ENCODE measurements around the gene HMX2.

Gene HMX2

GRCh38 chr10:123183724-123184123 lies 35.8 kb downstream of the HMX2 start:
- in situ Hi-C loops (cut with HindIII; ENCODE audit: low pct_ligation_motif_present, low sequenced_read_pairs): no loop called here
- Histone ChIP-seq H3K27me3 (replicated peaks) (no peaks in the 10 kb centered on the region), H3K36me3 (replicated peaks) (no peaks in the 10 kb centered on the region), H3K4me3 (ENCODE audit: low read depth, low read length) (no peak overlapping the region), H3K27ac (no peak overlapping the region)
- no peak for DNase-seq
- no peak for TF ChIP-seq CTCF (IDR thresholded peaks at IDR 0.05; ENCODE audit: low read depth, low read length, missing control alignments)

- H3K36me3 ChIP-seq (replicated peaks): no peaks in the 10 kb centered on the region
- in situ Hi-C loops (cut with HindIII; ENCODE audit: low pct_ligation_motif_present, low sequenced_read_pairs): no loop called here
- H3K27me3 ChIP-seq (replicated peaks): no peaks in the 10 kb centered on the region
- H3K27ac ChIP-seq: no peak overlapping the region
- TF ChIP-seq CTCF (IDR thresholded peaks at IDR 0.05; ENCODE audit: low read depth, low read length, missing control alignments): no peak
- no peak overlapping the region for H3K4me3 ChIP-seq (ENCODE audit: low read depth, low read length)
- DNase-seq: no peak
These were observed 39.8 kb downstream of the HMX2 start for GRCh38 chr10:123187781-123188180.

GRCh38 chr10:123191886-123192285 lies 44.0 kb downstream of the HMX2 start:
- no peaks in the 10 kb centered on the region for H3K27me3 ChIP-seq (replicated peaks)
- H3K27ac ChIP-seq: no peak overlapping the region
- H3K4me3 ChIP-seq (ENCODE audit: low read depth, low read length): no peak overlapping the region
- no peak for DNase-seq
- no peak for TF ChIP-seq CTCF (IDR thresholded peaks at IDR 0.05; ENCODE audit: low read depth, low read length, missing control alignments)
- in situ Hi-C loops (cut with HindIII; ENCODE audit: low pct_ligation_motif_present, low sequenced_read_pairs): no loop called here
- H3K36me3 ChIP-seq (replicated peaks): no peaks in the 10 kb centered on the region

GRCh38 chr10:123194056-123194455 lies 46.1 kb downstream of the HMX2 start:
- in situ Hi-C loops (cut with HindIII; ENCODE audit: low pct_ligation_motif_present, low sequenced_read_pairs): no loop called here

More at GRCh38 chr10:123194056-123194455, 46.1 kb downstream of the HMX2 start:
- Histone ChIP-seq H3K36me3 (replicated peaks) (no peaks in the 10 kb centered on the region), H3K27ac (no peak overlapping the region), H3K27me3 (replicated peaks) (no peaks in the 10 kb centered on the region), H3K4me3 (ENCODE audit: low read depth, low read length) (no peak overlapping the region)
- DNase-seq: no peak
- TF ChIP-seq CTCF (IDR thresholded peaks at IDR 0.05; ENCODE audit: low read depth, low read length, missing control alignments): no peak

Data from brain microvascular endothelial cell (primary cell).